GM12875 (cell line): Measurements from ENCODE around the gene CFAP58.

Experiments used
- H3K4me3 ChIP-seq: one replicate; pipeline ENCODE4 v1.5.1; 2011; ENCODE audit warnings: low read depth, low read length, control low read depth
- CTCF ChIP-seq: IDR thresholded peaks from 2 replicates; pipeline ENCODE4 v1.5.1; 2011; ENCODE audit warnings: low read depth, mild to moderate bottlenecking, control low read depth, inconsistent platforms, low read length, moderate library complexity, borderline replicate concordance; ENCODE audit not compliant: insufficient read depth

Gene CFAP58

GRCh38 chr10:104501864-104502579 is 148.4 kb downstream of the CFAP58 start:
- no peak for TF ChIP-seq CTCF
- no peak overlapping the region for H3K4me3 ChIP-seq

- no peak overlapping the region for H3K4me3 ChIP-seq
- no peak for TF ChIP-seq CTCF
These were observed 149.3 kb downstream of the CFAP58 start for GRCh38 chr10:104502907-104503306.
